ENCODE data around the gene TMTC2. TPM values are rescaled to one million over a fixed set of nuclear protein-coding genes. Genes with fewer than 3 reads are reported as not detected.

TMTC2 gene
- total RNA-seq, 2 experiments from 2014 or later, result 2.5 to 3.1 TPM

GRCh38 chr12:82789674-82790073 lies 103.0 kb downstream of the TMTC2 start:
- TF ChIP-seq CTCF (IDR thresholded peaks at IDR 0.05), result no peak
- no peak for DNase-seq
- H3K27ac Mint-ChIP-seq, result no peak overlapping the region
- ChIA-PET CTCF (no interaction called here), POLR2A (no interaction called here)
- intact Hi-C loops (cut with micrococcal nuclease), result no loop called here
- H3K4me3 Mint-ChIP-seq, result no peak overlapping the region
- no peaks in the 10 kb centered on the region for H3K4me1 Mint-ChIP-seq (ENCODE audit: low read depth)
- no peaks in the 10 kb centered on the region for H3K27me3 Mint-ChIP-seq
- no peaks in the 10 kb centered on the region for H3K9me3 Mint-ChIP-seq
- no peaks in the 10 kb centered on the region for H3K36me3 Mint-ChIP-seq (ENCODE audit: low read depth)
- no peak for ATAC-seq

- intact Hi-C loops (cut with micrococcal nuclease), result no loop called here
- no peaks in the 10 kb centered on the region for H3K4me1 Mint-ChIP-seq (ENCODE audit: low read depth)
- no peaks in the 10 kb centered on the region for H3K27me3 Mint-ChIP-seq
- TF ChIP-seq CTCF (IDR thresholded peaks at IDR 0.05), result no peak
- H3K9me3 Mint-ChIP-seq, result no peaks in the 10 kb centered on the region
- H3K27ac Mint-ChIP-seq, result no peak overlapping the region
- POLR2A ChIA-PET, result no interaction called here
- H3K4me3 Mint-ChIP-seq, result no peak overlapping the region
- ATAC-seq (no peak), DNase-seq (no peak)
- CTCF ChIA-PET, result interaction anchor here (0.6 to 1.2 kb wide), 2 partner anchors 11 to 436 kb away, joined by 3 to 4 read pairs; no protein-coding TSS in a partner anchor
- H3K36me3 Mint-ChIP-seq (ENCODE audit: low read depth), result no peaks in the 10 kb centered on the region
Observed at GRCh38 chr12:82793751-82794281, 107.1 kb downstream of the TMTC2 start.

- TF ChIP-seq CTCF (IDR thresholded peaks at IDR 0.05), result no peak
- Mint-ChIP-seq H3K4me3 (no peak overlapping the region), H3K27ac (no peak overlapping the region), H3K9me3 (no peaks in the 10 kb centered on the region), H3K4me1 (ENCODE audit: low read depth) (no peaks in the 10 kb centered on the region), H3K36me3 (ENCODE audit: low read depth) (peaks cover 2% of the 10 kb centered on the region), H3K27me3 (no peaks in the 10 kb centered on the region)
- POLR2A ChIA-PET, result no interaction called here
- ATAC-seq (no peak), DNase-seq (no peak)
- intact Hi-C loops (cut with micrococcal nuclease), result no loop called here
- CTCF ChIA-PET, result no interaction called here
Observed at GRCh38 chr12:82797480-82797879, 110.8 kb downstream of the TMTC2 start.

- H3K4me3 Mint-ChIP-seq, result no peak overlapping the region
- no peaks in the 10 kb centered on the region for H3K4me1 Mint-ChIP-seq (ENCODE audit: low read depth)
- H3K27me3 Mint-ChIP-seq, result no peaks in the 10 kb centered on the region
- no peaks in the 10 kb centered on the region for H3K9me3 Mint-ChIP-seq
- H3K36me3 Mint-ChIP-seq (ENCODE audit: low read depth), result peaks cover 2% of the 10 kb centered on the region
- no peak for TF ChIP-seq CTCF (IDR thresholded peaks at IDR 0.05)
- ChIA-PET CTCF (no interaction called here), POLR2A (no interaction called here)
- H3K27ac Mint-ChIP-seq, result no peak overlapping the region
- ATAC-seq (no peak), DNase-seq (no peak)
- intact Hi-C loops (cut with micrococcal nuclease), result no loop called here
Observed at GRCh38 chr12:82800185-82800584, 113.5 kb downstream of the TMTC2 start.

GRCh38 chr12:82801951-82802610 lies 115.4 kb downstream of the TMTC2 start:
- H3K27ac Mint-ChIP-seq, result no peak overlapping the region

More at GRCh38 chr12:82801951-82802610, 115.4 kb downstream of the TMTC2 start:
- TF ChIP-seq CTCF (IDR thresholded peaks at IDR 0.05), result no peak
- H3K27me3 Mint-ChIP-seq, result no peaks in the 10 kb centered on the region
- H3K4me3 Mint-ChIP-seq, result no peak overlapping the region
- no peak for DNase-seq
- H3K9me3 Mint-ChIP-seq, result no peaks in the 10 kb centered on the region
- ChIA-PET POLR2A (no interaction called here), CTCF (no interaction called here)
- no peak for ATAC-seq
- no peaks in the 10 kb centered on the region for H3K4me1 Mint-ChIP-seq (ENCODE audit: low read depth)
- H3K36me3 Mint-ChIP-seq (ENCODE audit: low read depth), result peaks cover 2% of the 10 kb centered on the region
- intact Hi-C loops (cut with micrococcal nuclease), result no loop called here

Data from activated CD8-positive, alpha-beta T cell treated with anti-CD3 and anti-CD28 coated beads for 36 hours (primary cell).